ENCODE measurements around the gene ARHGEF12.
A peak's percentile ranks its signal among the peaks of the same experiment; 100 is the strongest.

The ARHGEF12 gene

GRCh38 chr11:120335908-120336640 is at the start of gene ARHGEF12:
TSS of gene ARHGEF12 (plus strand) at chr11:120336413. CDS start at chr11:120337244, 831 bp downstream.
- peak; percentile 84 for DNase-seq (ENCODE audit: low spot score)

GRCh38 chr11:120288021-120288420 is 48.2 kb upstream of the ARHGEF12 start:
- no peak for DNase-seq (ENCODE audit: low spot score)

- DNase-seq (ENCODE audit: low spot score), result no peak
Measured at GRCh38 chr11:120289426-120289825, 46.8 kb upstream of the ARHGEF12 start.

GRCh38 chr11:120290956-120291355 is 45.3 kb upstream of the ARHGEF12 start:
- no peak for DNase-seq (ENCODE audit: low spot score)

- DNase-seq (ENCODE audit: low spot score), result no peak
Measured at GRCh38 chr11:120293038-120293800, 43.0 kb upstream of the ARHGEF12 start.

- DNase-seq (ENCODE audit: low spot score), result no peak
Measured at GRCh38 chr11:120294096-120294495, 42.1 kb upstream of the ARHGEF12 start.

GRCh38 chr11:120295099-120295498 is 41.1 kb upstream of the ARHGEF12 start:
- no peak for DNase-seq (ENCODE audit: low spot score)

- no peak for DNase-seq (ENCODE audit: low spot score)
Measured at GRCh38 chr11:120296554-120296953, 39.7 kb upstream of the ARHGEF12 start.

- no peak for DNase-seq (ENCODE audit: low spot score)
Measured at GRCh38 chr11:120298461-120298860, 37.8 kb upstream of the ARHGEF12 start.

- no peak for DNase-seq (ENCODE audit: low spot score)
Measured at GRCh38 chr11:120302001-120302805, 34.0 kb upstream of the ARHGEF12 start.

- DNase-seq (ENCODE audit: low spot score), result peak; percentile 70
Measured at GRCh38 chr11:120303004-120303637, 33.1 kb upstream of the ARHGEF12 start.

GRCh38 chr11:120304526-120304925 is 31.7 kb upstream of the ARHGEF12 start:
- DNase-seq (ENCODE audit: low spot score), result no peak

- DNase-seq (ENCODE audit: low spot score), result no peak
Measured at GRCh38 chr11:120305286-120305685, 30.9 kb upstream of the ARHGEF12 start.

- DNase-seq (ENCODE audit: low spot score), result no peak
Measured at GRCh38 chr11:120306519-120307242, 29.5 kb upstream of the ARHGEF12 start.

- no peak for DNase-seq (ENCODE audit: low spot score)
Measured at GRCh38 chr11:120307476-120307875, 28.7 kb upstream of the ARHGEF12 start.

GRCh38 chr11:120308081-120308480 is 28.1 kb upstream of the ARHGEF12 start:
- DNase-seq (ENCODE audit: low spot score), result no peak

GRCh38 chr11:120310870-120311269 is 25.3 kb upstream of the ARHGEF12 start:
- DNase-seq (ENCODE audit: low spot score), result no peak

GRCh38 chr11:120314861-120315260 is 21.4 kb upstream of the ARHGEF12 start:
- no peak for DNase-seq (ENCODE audit: low spot score)

GRCh38 chr11:120316880-120317688 is 19.1 kb upstream of the ARHGEF12 start:
- DNase-seq (ENCODE audit: low spot score), result no peak

- no peak for DNase-seq (ENCODE audit: low spot score)
Measured at GRCh38 chr11:120317689-120318480, 18.3 kb upstream of the ARHGEF12 start.

Data from activated CD4-positive, alpha-beta T cell treated with anti-CD3 and anti-CD28 coated beads, Interleukin-2, Interleukin-4, amounts not matched to agents 100 ng/mL and 50 ng/mL, durations not matched to agents 16 hours and 8 hours (primary cell).